Measurements from ENCODE around the gene YRDC. TPM values are rescaled to one million over a fixed set of nuclear protein-coding genes. Genes with fewer than 3 reads are reported as not detected.

YRDC gene
- total and polyA plus RNA-seq, 8 donors, result 9.8 to 16.9 (median 12.1) TPM

GRCh38 chr1:37795340-37796125 is 12.5 kb downstream of the YRDC start:
- ATAC-seq (peak; percentile 79), DNase-seq (peak; percentile 57 to 86 (median 64))
- H3K27me3 ChIP-seq, result peaks cover 0 to 54% of the 10 kb centered on the region in 2 donors
- peaks cover 0 to 17% of the 10 kb centered on the region in 2 donors for H3K36me3 ChIP-seq
- no peak overlapping the region for H3K27ac ChIP-seq
- peaks cover 8 to 17% of the 10 kb centered on the region in 2 donors for H3K4me1 ChIP-seq
- TF ChIP-seq, protein P1, sequence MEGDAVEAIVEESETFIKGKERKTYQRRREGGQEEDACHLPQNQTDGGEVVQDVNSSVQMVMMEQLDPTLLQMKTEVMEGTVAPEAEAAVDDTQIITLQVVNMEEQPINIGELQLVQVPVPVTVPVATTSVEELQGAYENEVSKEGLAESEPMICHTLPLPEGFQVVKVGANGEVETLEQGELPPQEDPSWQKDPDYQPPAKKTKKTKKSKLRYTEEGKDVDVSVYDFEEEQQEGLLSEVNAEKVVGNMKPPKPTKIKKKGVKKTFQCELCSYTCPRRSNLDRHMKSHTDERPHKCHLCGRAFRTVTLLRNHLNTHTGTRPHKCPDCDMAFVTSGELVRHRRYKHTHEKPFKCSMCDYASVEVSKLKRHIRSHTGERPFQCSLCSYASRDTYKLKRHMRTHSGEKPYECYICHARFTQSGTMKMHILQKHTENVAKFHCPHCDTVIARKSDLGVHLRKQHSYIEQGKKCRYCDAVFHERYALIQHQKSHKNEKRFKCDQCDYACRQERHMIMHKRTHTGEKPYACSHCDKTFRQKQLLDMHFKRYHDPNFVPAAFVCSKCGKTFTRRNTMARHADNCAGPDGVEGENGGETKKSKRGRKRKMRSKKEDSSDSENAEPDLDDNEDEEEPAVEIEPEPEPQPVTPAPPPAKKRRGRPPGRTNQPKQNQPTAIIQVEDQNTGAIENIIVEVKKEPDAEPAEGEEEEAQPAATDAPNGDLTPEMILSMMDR (IDR thresholded peaks at IDR 0.05), result no peak
- intact Hi-C loops (cut with DNase I), result no loop called here
- no peaks in the 10 kb centered on the region for H3K9me3 ChIP-seq
- peak overlapping the region in 1 of 2 donors; percentile 48 for H3K4me3 ChIP-seq

DNA sequence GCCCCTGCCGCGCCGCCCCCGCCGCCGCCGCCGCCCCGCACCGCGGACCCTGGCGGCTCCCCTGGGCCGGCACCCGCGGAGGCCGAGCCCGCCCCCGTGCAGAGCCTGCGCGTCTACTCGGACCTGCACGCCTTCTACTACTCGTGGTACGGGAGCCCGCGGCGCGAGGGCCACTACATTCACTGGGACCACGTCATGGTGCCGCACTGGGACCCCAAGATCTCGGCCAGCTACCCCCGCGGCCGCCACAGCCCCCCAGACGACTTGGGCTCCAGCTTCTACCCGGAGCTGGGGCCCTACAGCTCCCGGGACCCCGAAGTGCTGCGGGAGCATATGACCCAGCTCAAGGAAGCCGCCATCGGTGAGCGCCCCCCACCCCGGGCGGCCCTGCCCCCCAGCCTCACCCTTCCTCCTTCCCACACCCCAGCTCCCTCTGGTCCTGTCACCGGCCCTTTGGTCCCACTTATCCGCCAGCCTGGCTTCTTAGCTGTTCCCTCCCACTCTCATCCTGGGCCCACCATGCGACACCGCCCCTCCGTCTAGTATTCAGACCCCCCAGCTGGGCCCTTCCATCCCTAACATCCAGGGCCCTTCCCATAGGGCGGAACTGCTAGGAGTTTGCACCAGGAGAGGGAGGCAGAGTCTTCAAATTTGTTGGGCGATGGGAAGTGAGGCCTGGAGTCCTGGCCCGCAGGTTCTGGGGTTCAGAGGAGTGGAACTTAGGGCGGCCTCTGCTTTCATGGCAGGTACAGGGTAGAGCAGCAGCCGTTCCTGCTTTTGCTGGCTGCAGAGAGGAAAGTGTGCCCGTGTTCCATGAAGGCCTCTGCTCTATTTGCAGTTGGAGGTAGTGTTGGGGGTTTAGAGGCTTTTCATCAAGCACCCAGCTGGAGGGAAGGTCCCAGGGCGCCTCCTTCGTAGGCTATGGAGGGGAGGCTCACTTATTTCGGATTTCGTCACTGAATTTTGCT is 13.4 kb downstream of the YRDC start:
- Histone ChIP-seq H3K4me1 (peaks cover 8 to 17% of the 10 kb centered on the region in 2 donors), H3K27ac (no peak overlapping the region), H3K4me3 (peak overlapping the region in 1 of 2 donors; percentile 48), H3K9me3 (no peaks in the 10 kb centered on the region), H3K36me3 (peaks cover 0 to 8% of the 10 kb centered on the region in 2 donors), H3K27me3 (peaks cover 0 to 62% of the 10 kb centered on the region in 2 donors)
- ATAC-seq, result peak; percentile 13
- TF ChIP-seq, protein P1 (IDR thresholded peaks at IDR 0.05), result no peak
- intact Hi-C loops (cut with DNase I), result no loop called here
- no peak for DNase-seq

DNA sequence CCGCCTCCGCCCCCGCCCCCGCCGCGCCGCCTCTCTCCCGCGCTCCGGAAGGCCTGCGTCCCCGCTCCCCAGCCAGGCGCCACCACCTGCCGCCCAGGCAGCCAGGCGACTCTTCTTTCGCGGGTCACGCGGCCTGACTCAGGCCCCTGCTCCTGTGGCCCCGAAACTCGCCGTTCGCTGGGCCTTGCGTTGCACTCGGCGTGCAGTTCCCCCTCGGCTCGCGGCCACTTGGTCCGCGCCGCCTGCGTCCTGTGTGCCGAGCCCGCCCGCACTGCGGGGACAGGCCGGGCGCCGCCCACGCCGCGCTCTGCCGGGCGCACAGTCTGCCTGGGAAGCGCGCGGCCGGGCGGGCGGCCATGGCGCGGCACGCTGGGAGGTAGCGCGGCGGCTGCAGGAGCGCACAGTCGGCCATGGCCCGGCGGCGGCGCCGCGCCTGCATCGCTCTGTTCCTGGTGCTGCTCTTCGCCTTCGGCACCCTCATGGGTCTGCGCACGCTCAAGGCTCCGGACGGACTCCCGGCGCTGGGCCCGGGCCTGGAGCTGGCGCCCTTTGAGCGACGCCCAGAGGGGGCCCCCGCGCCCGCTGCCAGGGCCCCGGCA is 14.1 kb downstream of the YRDC start, which contains the start of gene MANEAL:
Gene MANEAL (plus strand): TSS at position 75 of the 599 bp plus-strand sequence. CDS start 336 bp downstream, at position 411.
- Histone ChIP-seq H3K36me3 (peaks cover 0 to under 1% of the 10 kb centered on the region in 2 donors), H3K4me3 (peak within 1 kb of the TSS; percentile 32 to 48), H3K27me3 (peaks cover 0 to 70% of the 10 kb centered on the region in 2 donors), H3K9me3 (no peaks in the 10 kb centered on the region), H3K27ac (no peak within 1 kb of the TSS), H3K4me1 (peaks cover 8 to 17% of the 10 kb centered on the region in 2 donors)
- intact Hi-C loops (cut with DNase I), result no loop called here
- DNase-seq (peak in 2 of 4 donors; percentile 40 to 83), ATAC-seq (peak; percentile 84)
- TF ChIP-seq, protein P1 (IDR thresholded peaks at IDR 0.05), result no peak

- TF ChIP-seq, protein P1 (IDR thresholded peaks at IDR 0.05), result no peak
- H3K4me1 ChIP-seq, result peaks cover 8 to 17% of the 10 kb centered on the region in 2 donors
- H3K9me3 ChIP-seq, result no peaks in the 10 kb centered on the region
- H3K36me3 ChIP-seq, result no peaks in the 10 kb centered on the region
- intact Hi-C loops (cut with DNase I), result no loop called here
- no peak overlapping the region for H3K27ac ChIP-seq
- peak overlapping the region; percentile 32 to 48 for H3K4me3 ChIP-seq
- peaks cover 0 to 78% of the 10 kb centered on the region in 2 donors for H3K27me3 ChIP-seq
- ATAC-seq, result peak; percentile 5
- DNase-seq, result peak in 1 of 4 donors; percentile 69
Observed at GRCh38 chr1:37792943-37793686, 14.9 kb downstream of the YRDC start.

All from left lung (tissue), 10 donors.